ENCODE results near the gene MTMR3.

DNA sequence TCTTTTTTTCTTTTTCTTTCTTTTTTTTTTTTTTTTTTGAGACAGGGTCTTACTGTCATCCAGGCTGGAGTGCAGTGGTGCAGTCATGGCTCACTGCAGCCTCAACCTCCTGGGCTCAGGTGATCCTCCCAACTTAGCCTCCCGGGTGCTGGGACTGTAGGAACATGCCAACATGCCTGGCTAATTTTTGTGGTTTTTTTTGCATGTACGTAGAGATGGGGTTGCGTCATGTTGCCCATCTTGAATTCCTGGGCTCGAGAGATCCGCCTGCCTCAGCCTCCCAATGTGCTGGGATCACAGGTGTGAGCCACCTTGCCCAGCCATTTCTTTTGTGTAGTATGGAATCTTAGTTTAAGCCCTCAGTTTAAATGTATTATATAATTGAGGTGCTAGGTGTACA lies 20.4 kb downstream of the MTMR3 start:
- TF ChIP-seq CTCF (IDR thresholded peaks at IDR 0.05 in 2 of 3, conservative IDR thresholded peaks at IDR 0.05 in 1 of 3; ENCODE audit: borderline replicate concordance in 1 of 3, insufficient read depth in 1 of 3, low read depth in 2 of 3, low read length in 2 of 3) (no peak), MAX (IDR thresholded peaks at IDR 0.05) (no peak), EZH2 (IDR thresholded peaks at IDR 0.05) (no peak), YY1 (IDR thresholded peaks at IDR 0.05; ENCODE audit: extremely low read depth, insufficient replicate concordance, low read depth, low read length) (no peak), ZFX (IDR thresholded peaks at IDR 0.05) (no peak), POLR2A (IDR thresholded peaks at IDR 0.05; ENCODE audit: borderline replicate concordance, extremely low read depth, insufficient read depth, insufficient read length) (no peak), CEBPB (IDR thresholded peaks at IDR 0.05; ENCODE audit: low read depth) (no peak), RAD21 (IDR thresholded peaks at IDR 0.05; ENCODE audit: low read depth) (no peak), ZNF274 (IDR thresholded peaks at IDR 0.05; ENCODE audit: low read depth, low read length) (no peak), POLR2AphosphoS5 (IDR thresholded peaks at IDR 0.05; ENCODE audit: low read depth, low read length) (no peak), TCF7L2 (IDR thresholded peaks at IDR 0.05; ENCODE audit: borderline replicate concordance, extremely low read depth, insufficient read depth, insufficient read length) (no peak), EZH2phosphoT487 (IDR thresholded peaks at IDR 0.05; ENCODE audit: borderline replicate concordance) (no peak)
- TF ChIP-seq, protein P1, sequence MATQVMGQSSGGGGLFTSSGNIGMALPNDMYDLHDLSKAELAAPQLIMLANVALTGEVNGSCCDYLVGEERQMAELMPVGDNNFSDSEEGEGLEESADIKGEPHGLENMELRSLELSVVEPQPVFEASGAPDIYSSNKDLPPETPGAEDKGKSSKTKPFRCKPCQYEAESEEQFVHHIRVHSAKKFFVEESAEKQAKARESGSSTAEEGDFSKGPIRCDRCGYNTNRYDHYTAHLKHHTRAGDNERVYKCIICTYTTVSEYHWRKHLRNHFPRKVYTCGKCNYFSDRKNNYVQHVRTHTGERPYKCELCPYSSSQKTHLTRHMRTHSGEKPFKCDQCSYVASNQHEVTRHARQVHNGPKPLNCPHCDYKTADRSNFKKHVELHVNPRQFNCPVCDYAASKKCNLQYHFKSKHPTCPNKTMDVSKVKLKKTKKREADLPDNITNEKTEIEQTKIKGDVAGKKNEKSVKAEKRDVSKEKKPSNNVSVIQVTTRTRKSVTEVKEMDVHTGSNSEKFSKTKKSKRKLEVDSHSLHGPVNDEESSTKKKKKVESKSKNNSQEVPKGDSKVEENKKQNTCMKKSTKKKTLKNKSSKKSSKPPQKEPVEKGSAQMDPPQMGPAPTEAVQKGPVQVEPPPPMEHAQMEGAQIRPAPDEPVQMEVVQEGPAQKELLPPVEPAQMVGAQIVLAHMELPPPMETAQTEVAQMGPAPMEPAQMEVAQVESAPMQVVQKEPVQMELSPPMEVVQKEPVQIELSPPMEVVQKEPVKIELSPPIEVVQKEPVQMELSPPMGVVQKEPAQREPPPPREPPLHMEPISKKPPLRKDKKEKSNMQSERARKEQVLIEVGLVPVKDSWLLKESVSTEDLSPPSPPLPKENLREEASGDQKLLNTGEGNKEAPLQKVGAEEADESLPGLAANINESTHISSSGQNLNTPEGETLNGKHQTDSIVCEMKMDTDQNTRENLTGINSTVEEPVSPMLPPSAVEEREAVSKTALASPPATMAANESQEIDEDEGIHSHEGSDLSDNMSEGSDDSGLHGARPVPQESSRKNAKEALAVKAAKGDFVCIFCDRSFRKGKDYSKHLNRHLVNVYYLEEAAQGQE (IDR thresholded peaks at IDR 0.05; ENCODE audit: low read depth) = no peak

Measured in HCT116 (cell line).